GOT3 (cell line): Measurements from ENCODE around the gene DUS2.

Experiments
- DNase-seq: peaks from one replicate; lab custom pipeline; 2025; ENCODE audit warnings: mixed read lengths; lab: John Stamatoyannopoulos, UW

The DUS2 gene

GRCh38 chr16:68126395-68126794, 103.3 kb downstream of the DUS2 start:
- no peak for DNase-seq

- no peak for DNase-seq
Observed at GRCh38 chr16:68128577-68129305, 105.7 kb downstream of the DUS2 start.
